Ishikawa (cell line): ENCODE data around the gene MTMR2.

ENCODE experiments used
- CEBPB ChIP-seq: IDR thresholded peaks from 2 replicates; pipeline ENCODE4 v1.6.1; 2012
- CREB1 ChIP-seq: IDR thresholded peaks from 2 replicates; pipeline ENCODE4 v1.6.1; 2012; ENCODE audit warnings: low read depth
- EGR1 ChIP-seq: IDR thresholded peaks from 2 replicates; pipeline ENCODE4 v1.6.1; 2012
- EP300 ChIP-seq: IDR thresholded peaks from 2 replicates; pipeline ENCODE4 v1.6.1; 2012; ENCODE audit warnings: borderline replicate concordance
- FOXM1 ChIP-seq: IDR thresholded peaks from 2 replicates; pipeline ENCODE4 v1.6.1; 2012; ENCODE audit warnings: low read depth, borderline replicate concordance
- MAX ChIP-seq: IDR thresholded peaks from 2 replicates; pipeline ENCODE4 v1.6.1; 2012
- NFIC ChIP-seq: IDR thresholded peaks from 2 replicates; pipeline ENCODE4 v1.6.1; 2012
- RAD21 ChIP-seq: IDR thresholded peaks from 2 replicates; pipeline ENCODE4 v1.6.1; 2012; ENCODE audit warnings: low read depth
- REST ChIP-seq: IDR thresholded peaks from 2 replicates; pipeline ENCODE4 v1.6.1; 2012; ENCODE audit warnings: low read depth, mild to moderate bottlenecking
- TAF1 ChIP-seq: IDR thresholded peaks from 2 replicates; pipeline ENCODE4 v1.6.1; 2012; ENCODE audit warnings: low read depth, mild to moderate bottlenecking
- TCF12 ChIP-seq: IDR thresholded peaks from 2 replicates; pipeline ENCODE4 v1.6.1; 2012; ENCODE audit warnings: low read depth
- TEAD4 ChIP-seq: IDR thresholded peaks from 2 replicates; pipeline ENCODE4 v1.6.1; 2012
- USF1 ChIP-seq: IDR thresholded peaks from 2 replicates; pipeline ENCODE4 v1.6.1; 2012
- YY1 ChIP-seq: IDR thresholded peaks from 2 replicates; pipeline ENCODE4 v1.6.1; 2012; ENCODE audit warnings: low read depth
- ZBTB7A ChIP-seq: IDR thresholded peaks from 2 replicates; pipeline ENCODE4 v1.6.1; 2012; ENCODE audit warnings: low read depth

The MTMR2 gene

GRCh38 chr11:95910638-95911368 lies 13.1 kb downstream of the MTMR2 start:
- TF ChIP-seq ZBTB7A (no peak), NFIC (no peak), CREB1 (no peak), TEAD4 (no peak), TCF12 (no peak), CEBPB (no peak), EGR1 (no peak), USF1 (no peak), YY1 (no peak)

GRCh38 chr11:95908826-95909225 lies 15.1 kb downstream of the MTMR2 start:
- TF ChIP-seq YY1 (no peak), EGR1 (no peak), MAX (no peak), USF1 (no peak), TCF12 (no peak), ZBTB7A (no peak), TEAD4 (no peak), NFIC (no peak), CREB1 (no peak), CEBPB (no peak), RAD21 (no peak), REST (no peak), TAF1 (no peak)

GRCh38 chr11:95907476-95907875 lies 16.4 kb downstream of the MTMR2 start:
- TF ChIP-seq NFIC: no peak
- TF ChIP-seq MAX: no peak
- no peak for TF ChIP-seq ZBTB7A
- TF ChIP-seq TCF12: no peak
- no peak for TF ChIP-seq RAD21
- no peak for TF ChIP-seq CREB1
- no peak for TF ChIP-seq USF1
- TF ChIP-seq YY1: no peak
- TF ChIP-seq TEAD4: no peak
- TF ChIP-seq EP300: no peak
- no peak for TF ChIP-seq EGR1
- no peak for TF ChIP-seq TAF1
- no peak for TF ChIP-seq FOXM1
- no peak for TF ChIP-seq REST
- TF ChIP-seq CEBPB: no peak

GRCh38 chr11:95904009-95904650 lies 19.8 kb downstream of the MTMR2 start:
- TF ChIP-seq EGR1 (no peak), YY1 (no peak), TAF1 (no peak), REST (no peak)
